Measurements from ENCODE around the gene STKLD1.

The STKLD1 gene

GRCh38 chr9:133452562-133452961 is 76.4 kb downstream of the STKLD1 start:
- Histone ChIP-seq H3K9me2 (replicated peaks; ENCODE audit: control insufficient read depth, low read length) (no peaks in the 10 kb centered on the region), H3K4me2 (ENCODE audit: low read length) (no peak overlapping the region), H3K27me3 (ENCODE audit: control insufficient read depth, low read length) (peaks cover 12% of the 10 kb centered on the region), H3K4me1 (ENCODE audit: control insufficient read depth, low read length) (no peaks in the 10 kb centered on the region), H3K79me2 (ENCODE audit: control insufficient read depth, low read length) (no peaks in the 10 kb centered on the region), H3K36me3 (ENCODE audit: control insufficient read depth, low read length) (no peaks in the 10 kb centered on the region), H3K27ac (ENCODE audit: low read depth, low read length) (no peak overlapping the region), H3K9me3 (ENCODE audit: control insufficient read depth, insufficient read depth, low read length) (no peaks in the 10 kb centered on the region), H3F3A (ENCODE audit: control insufficient read depth, insufficient read depth) (no peaks in the 10 kb centered on the region), H3K4me3 (ENCODE audit: low read length) (no peak overlapping the region), H4K20me1 (ENCODE audit: control insufficient read depth, insufficient read depth, low read depth, low read length) (no peaks in the 10 kb centered on the region)
- TF ChIP-seq EZH2phosphoT487 (IDR thresholded peaks at IDR 0.05; ENCODE audit: borderline replicate concordance, low read length), result no peak

GRCh38 chr9:133453651-133454050 is 77.5 kb downstream of the STKLD1 start:
- Histone ChIP-seq H3K4me2 (ENCODE audit: low read length) (no peak overlapping the region), H3K9me2 (replicated peaks; ENCODE audit: control insufficient read depth, low read length) (no peaks in the 10 kb centered on the region), H3K9me3 (ENCODE audit: control insufficient read depth, insufficient read depth, low read length) (no peaks in the 10 kb centered on the region), H3F3A (ENCODE audit: control insufficient read depth, insufficient read depth) (no peaks in the 10 kb centered on the region), H3K79me2 (ENCODE audit: control insufficient read depth, low read length) (no peaks in the 10 kb centered on the region), H3K27me3 (ENCODE audit: control insufficient read depth, low read length) (peaks cover 14% of the 10 kb centered on the region), H4K20me1 (ENCODE audit: control insufficient read depth, insufficient read depth, low read depth, low read length) (no peaks in the 10 kb centered on the region), H3K4me3 (ENCODE audit: low read length) (no peak overlapping the region), H3K4me1 (ENCODE audit: control insufficient read depth, low read length) (no peaks in the 10 kb centered on the region), H3K27ac (ENCODE audit: low read depth, low read length) (no peak overlapping the region), H3K36me3 (ENCODE audit: control insufficient read depth, low read length) (no peaks in the 10 kb centered on the region)
- TF ChIP-seq EZH2phosphoT487 (IDR thresholded peaks at IDR 0.05; ENCODE audit: borderline replicate concordance, low read length), result no peak

GRCh38 chr9:133454325-133454724 is 78.2 kb downstream of the STKLD1 start:
- Histone ChIP-seq H3K27ac (ENCODE audit: low read depth, low read length) (no peak overlapping the region), H3K79me2 (ENCODE audit: control insufficient read depth, low read length) (no peaks in the 10 kb centered on the region), H3K9me3 (ENCODE audit: control insufficient read depth, insufficient read depth, low read length) (no peaks in the 10 kb centered on the region), H3K4me2 (ENCODE audit: low read length) (no peak overlapping the region), H3F3A (ENCODE audit: control insufficient read depth, insufficient read depth) (no peaks in the 10 kb centered on the region), H3K27me3 (ENCODE audit: control insufficient read depth, low read length) (peaks cover 19% of the 10 kb centered on the region), H3K36me3 (ENCODE audit: control insufficient read depth, low read length) (no peaks in the 10 kb centered on the region), H4K20me1 (ENCODE audit: control insufficient read depth, insufficient read depth, low read depth, low read length) (no peaks in the 10 kb centered on the region), H3K4me1 (ENCODE audit: control insufficient read depth, low read length) (peaks cover 6% of the 10 kb centered on the region), H3K4me3 (ENCODE audit: low read length) (no peak overlapping the region), H3K9me2 (replicated peaks; ENCODE audit: control insufficient read depth, low read length) (no peaks in the 10 kb centered on the region)
- TF ChIP-seq EZH2phosphoT487 (IDR thresholded peaks at IDR 0.05; ENCODE audit: borderline replicate concordance, low read length), result no peak
- TF ChIP-seq CTCF (IDR thresholded peaks at IDR 0.05; ENCODE audit: low read depth, low read length, poor library complexity, severe bottlenecking), result no peak

- Histone ChIP-seq H3K36me3 (ENCODE audit: control insufficient read depth, low read length) (no peaks in the 10 kb centered on the region), H3K9me2 (replicated peaks; ENCODE audit: control insufficient read depth, low read length) (no peaks in the 10 kb centered on the region), H3K4me3 (ENCODE audit: low read length) (no peak overlapping the region), H3K4me1 (ENCODE audit: control insufficient read depth, low read length) (peaks cover 8% of the 10 kb centered on the region), H3K9me3 (ENCODE audit: control insufficient read depth, insufficient read depth, low read length) (no peaks in the 10 kb centered on the region), H3K27ac (ENCODE audit: low read depth, low read length) (no peak overlapping the region), H3K27me3 (ENCODE audit: control insufficient read depth, low read length) (peaks cover 19% of the 10 kb centered on the region), H3K79me2 (ENCODE audit: control insufficient read depth, low read length) (no peaks in the 10 kb centered on the region), H3F3A (ENCODE audit: control insufficient read depth, insufficient read depth) (no peaks in the 10 kb centered on the region), H3K4me2 (ENCODE audit: low read length) (no peak overlapping the region), H4K20me1 (ENCODE audit: control insufficient read depth, insufficient read depth, low read depth, low read length) (no peaks in the 10 kb centered on the region)
- TF ChIP-seq EZH2phosphoT487 (IDR thresholded peaks at IDR 0.05; ENCODE audit: borderline replicate concordance, low read length) (no peak), CTCF (IDR thresholded peaks at IDR 0.05; ENCODE audit: low read depth, low read length, poor library complexity, severe bottlenecking) (no peak)
These were observed 78.9 kb downstream of the STKLD1 start for GRCh38 chr9:133454943-133455673.
